GM12875 (cell line): ENCODE results near the gene TVP23C.

Source experiments
- H3K4me3 ChIP-seq: one replicate; pipeline ENCODE4 v1.5.1; 2011; ENCODE audit warnings: low read depth, low read length, control low read depth
- CTCF ChIP-seq: IDR thresholded peaks from 2 replicates; pipeline ENCODE4 v1.5.1; 2011; ENCODE audit warnings: low read depth, mild to moderate bottlenecking, control low read depth, inconsistent platforms, low read length, moderate library complexity, borderline replicate concordance; ENCODE audit not compliant: insufficient read depth

TVP23C gene

DNA sequence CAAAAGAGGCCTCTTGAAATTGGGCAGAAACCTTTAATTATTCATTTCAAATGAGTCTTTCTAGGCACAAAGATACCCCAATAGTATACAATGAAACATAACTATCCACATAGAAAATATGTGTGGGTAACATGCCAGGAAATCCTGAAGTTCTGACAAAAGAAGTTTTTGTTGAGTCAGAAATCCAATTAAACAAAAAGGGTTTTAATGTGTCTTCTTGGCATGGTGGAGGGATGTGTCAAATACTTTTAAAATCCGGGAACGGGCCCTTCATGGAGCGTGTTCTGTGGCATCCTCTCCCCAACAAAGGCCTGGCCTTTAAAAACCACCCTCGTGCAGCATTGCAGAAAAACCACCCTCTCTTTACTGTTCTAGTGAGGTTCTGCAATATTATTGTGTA lies 110.0 kb downstream of the TVP23C start:
- no peak for TF ChIP-seq CTCF
- no peak overlapping the region for H3K4me3 ChIP-seq

GRCh38 chr17:15452746-15453145 lies 110.5 kb downstream of the TVP23C start:
- TF ChIP-seq CTCF, result no peak
- no peak overlapping the region for H3K4me3 ChIP-seq
